H1 (cell line): ENCODE results near the gene PI4KB.

ENCODE experiments used
- ASH2L ChIP-seq: fragments of 200-600, 300-600 bp; sonication (generic); IDR thresholded peaks from one replicate; pipeline ENCODE4 v1.7.1; 2017; ENCODE audit warnings: low read length
- ATF2 ChIP-seq: IDR thresholded peaks from 2 replicates; pipeline ENCODE4 v1.6.1; 2012; ENCODE audit warnings: low read length, inconsistent platforms
- ATF3 ChIP-seq: IDR thresholded peaks from 2 replicates; pipeline ENCODE4 v1.6.1; 2011; ENCODE audit warnings: low read depth, mild to moderate bottlenecking, low read length; ENCODE audit not compliant: insufficient read depth
- BACH1 ChIP-seq: IDR thresholded peaks from 2 replicates; pipeline ENCODE4 v1.6.1; 2012; ENCODE audit warnings: low read length, improper control_type of control experiment
- CTCF ChIP-seq, 3 experiments: IDR thresholded peaks; 1 replicate in 2 of 3; 2 replicates in 1 of 3; pipeline versions ENCODE4 v1.5.1 to v1.6.1; 2011; ENCODE audit warnings: low read length in 3 of 3, mild to moderate bottlenecking in 3 of 3, inconsistent platforms in 2 of 3, low read depth in 1 of 3, moderate library complexity in 1 of 3; ENCODE audit not compliant: insufficient read depth in 1 of 3; ENCODE audit errors: control extremely low read depth in 1 of 3
- EZH2 ChIP-seq: fragments of 200-600 bp; sonication (generic); IDR thresholded peaks from 2 replicates; pipeline ENCODE4 v1.7.1; 2012; ENCODE audit warnings: low read depth, mild to moderate bottlenecking, moderate library complexity, low read length, inconsistent platforms; ENCODE audit not compliant: severe bottlenecking
- HDAC2 ChIP-seq, 2 experiments: fragments of 300-600 bp in 1 of 2; sonication (generic) in 1 of 2; IDR thresholded peaks; 2 replicates each; pipeline ENCODE4 v1.6.1; 2011 to 2012; ENCODE audit warnings: low read depth in 2 of 2, low read length in 2 of 2, mild to moderate bottlenecking in 2 of 2, moderate library complexity in 2 of 2, borderline replicate concordance in 1 of 2, inconsistent platforms in 1 of 2
- JUND ChIP-seq: IDR thresholded peaks from 2 replicates; pipeline ENCODE4 v1.6.1; 2011; ENCODE audit warnings: mild to moderate bottlenecking, improper control_type of control experiment, low read length
- POLR2A ChIP-seq, 2 experiments: IDR thresholded peaks; 1 replicate in 1 of 2; 2 replicates in 1 of 2; pipeline ENCODE4 v1.6.1; 2011; ENCODE audit warnings: low read depth in 2 of 2, low read length in 2 of 2, mild to moderate bottlenecking in 2 of 2; ENCODE audit errors: control extremely low read depth in 1 of 2
- POLR2AphosphoS5 ChIP-seq: IDR thresholded peaks from 2 replicates; pipeline ENCODE4 v1.6.1; 2011; ENCODE audit warnings: low read depth, low read length
- SIN3A ChIP-seq, 2 experiments: IDR thresholded peaks in 1 of 2; conservative IDR thresholded peaks in 1 of 2; 2 replicates each; pipeline ENCODE4 v1.6.1; 2011 to 2012; ENCODE audit warnings: low read length in 2 of 2, improper control_type of control experiment in 1 of 2, low read depth in 1 of 2, mild to moderate bottlenecking in 1 of 2
- SP1 ChIP-seq: IDR thresholded peaks from 2 replicates; pipeline ENCODE4 v1.6.1; 2011; ENCODE audit warnings: low read depth, low read length
- TCF12 ChIP-seq: IDR thresholded peaks from 2 replicates; pipeline ENCODE4 v1.6.1; 2011; ENCODE audit warnings: low read depth, mild to moderate bottlenecking, low read length
- USF2 ChIP-seq: IDR thresholded peaks from 2 replicates; pipeline ENCODE4 v1.6.1; 2011; ENCODE audit warnings: low read length, improper control_type of control experiment

- TF ChIP-seq CTCF (IDR thresholded peaks at IDR 0.05; ENCODE audit: control extremely low read depth in 1 of 3, insufficient read depth in 1 of 3, low read depth in 1 of 3, low read length in 3 of 3), result no peak
- TF ChIP-seq HDAC2 (IDR thresholded peaks at IDR 0.05; ENCODE audit: borderline replicate concordance in 1 of 2, low read depth in 2 of 2, low read length in 2 of 2), result no peak
- TF ChIP-seq BACH1, result no peak
- no peak for TF ChIP-seq ATF3
- no peak for TF ChIP-seq SIN3A (conservative IDR thresholded peaks at IDR 0.05 in 1 of 2, IDR thresholded peaks at IDR 0.05 in 1 of 2; ENCODE audit: low read depth in 1 of 2, low read length in 2 of 2)
- no peak for TF ChIP-seq POLR2AphosphoS5
- TF ChIP-seq SP1, result no peak
- TF ChIP-seq USF2, result no peak
- TF ChIP-seq ASH2L, result no peak
- TF ChIP-seq ATF2, result no peak
- TF ChIP-seq POLR2A (IDR thresholded peaks at IDR 0.05; ENCODE audit: control extremely low read depth in 1 of 2, low read depth in 2 of 2, low read length in 2 of 2), result no peak
- no peak for TF ChIP-seq JUND
- TF ChIP-seq TCF12, result no peak
- TF ChIP-seq EZH2, result no peak
These were observed 2.8 kb downstream of the PI4KB start for GRCh38 chr1:151324390-151324930.
